ENCODE results near the gene TRIOBP.

The TRIOBP gene

GRCh38 chr22:37664249-37665101 lies 32.4 kb upstream of the TRIOBP start:
- DNase-seq (ENCODE audit: low read depth), result no peak

DNA sequence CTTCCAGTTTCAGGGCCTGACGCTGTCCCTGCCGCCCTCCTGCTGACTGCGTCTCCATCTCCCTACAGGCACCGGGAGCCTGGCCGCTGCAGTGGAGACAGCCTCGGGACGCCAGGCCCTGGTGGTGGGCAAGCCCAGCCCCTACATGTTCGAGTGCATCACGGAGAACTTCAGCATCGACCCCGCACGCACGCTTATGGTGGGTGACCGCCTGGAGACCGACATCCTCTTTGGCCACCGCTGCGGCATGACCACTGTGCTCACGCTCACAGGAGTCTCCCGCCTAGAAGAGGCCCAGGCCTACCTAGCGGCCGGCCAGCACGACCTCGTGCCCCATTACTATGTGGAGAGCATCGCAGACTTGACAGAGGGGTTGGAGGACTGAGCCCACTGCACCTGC lies 31.4 kb upstream of the TRIOBP start:
- no peak for DNase-seq (ENCODE audit: low read depth)

- no peak for DNase-seq (ENCODE audit: low read depth)
These were observed 27.3 kb upstream of the TRIOBP start for GRCh38 chr22:37669586-37669985.

- DNase-seq (ENCODE audit: low read depth), result no peak
These were observed 24.5 kb upstream of the TRIOBP start for GRCh38 chr22:37672206-37672919.

DNA sequence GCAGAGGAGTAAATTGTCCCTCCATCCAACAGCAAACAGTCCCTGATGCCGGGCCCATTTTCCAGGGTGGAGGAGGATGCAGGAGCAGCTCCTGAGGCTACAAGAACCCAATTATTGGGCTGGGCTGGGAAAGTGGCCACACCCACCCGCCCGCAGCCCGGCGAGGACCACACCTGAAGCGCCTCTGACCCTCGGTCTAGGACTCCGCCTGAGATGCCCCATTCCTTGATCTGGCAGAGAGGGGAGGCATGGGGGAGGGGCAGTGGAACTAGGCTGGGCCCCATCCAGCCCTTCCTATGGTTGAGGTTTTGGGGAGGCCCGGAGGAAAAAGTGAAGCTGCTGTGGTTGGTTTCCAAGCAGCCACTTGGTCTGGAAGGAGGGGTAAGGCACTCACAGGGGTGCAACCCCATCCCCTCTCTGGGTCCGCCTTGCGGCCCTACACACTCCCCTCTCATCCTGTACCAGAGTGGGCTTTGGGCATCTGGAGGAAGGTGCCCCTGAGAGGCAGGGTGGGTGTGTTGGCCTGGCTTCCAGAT lies 23.9 kb upstream of the TRIOBP start:
- DNase-seq (ENCODE audit: low read depth), result no peak

- DNase-seq (ENCODE audit: low read depth), result no peak
These were observed 22.6 kb upstream of the TRIOBP start for GRCh38 chr22:37674248-37674647.

GRCh38 chr22:37674951-37675929 lies 21.6 kb upstream of the TRIOBP start, which contains the start of gene LGALS1:
TSS of gene LGALS1 (plus strand) at chr22:37675636. CDS start at chr22:37675703, 67 bp downstream.
- DNase-seq (ENCODE audit: low read depth), result peak; percentile 96

DNA sequence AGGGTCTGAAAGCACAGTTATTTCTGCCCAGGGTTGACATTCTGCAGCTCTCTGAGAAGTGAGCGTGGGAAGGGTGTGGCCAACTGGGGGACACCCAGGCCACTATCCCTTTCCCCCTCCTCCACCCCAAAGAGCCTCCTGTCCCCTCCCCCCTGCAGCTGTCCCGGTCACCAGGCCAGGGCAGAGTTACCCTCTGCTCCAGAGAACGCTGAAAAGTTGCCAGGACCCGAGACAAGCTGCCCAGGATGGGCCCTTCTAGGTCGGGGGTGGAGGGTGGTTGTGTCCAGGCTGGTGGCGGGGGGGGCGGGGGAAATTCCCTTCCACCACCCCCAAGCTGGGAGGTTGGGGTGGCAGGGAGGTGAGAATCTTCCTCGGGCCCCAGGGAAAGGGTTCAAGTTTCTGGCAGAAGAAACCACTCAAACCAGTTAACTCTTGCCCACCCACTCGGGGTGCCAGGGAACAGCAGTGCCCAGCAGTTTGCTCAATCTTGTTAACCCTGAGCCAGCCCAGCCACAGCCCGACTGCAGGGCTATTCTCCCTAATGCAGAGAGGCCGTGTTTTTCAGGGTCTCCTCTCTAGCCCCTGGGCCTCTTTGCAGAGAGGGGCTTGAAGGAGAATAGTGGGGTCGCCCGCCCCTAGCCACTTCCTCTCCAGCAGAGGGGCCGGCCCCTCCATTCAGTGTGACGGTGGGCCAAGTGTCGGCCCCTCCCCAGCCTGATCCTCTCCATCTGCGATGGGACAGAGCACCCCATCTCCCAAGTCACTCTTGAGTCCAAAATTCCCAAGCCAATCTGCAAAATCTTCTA lies 20.7 kb upstream of the TRIOBP start:
- DNase-seq (ENCODE audit: low read depth), result no peak

DNA sequence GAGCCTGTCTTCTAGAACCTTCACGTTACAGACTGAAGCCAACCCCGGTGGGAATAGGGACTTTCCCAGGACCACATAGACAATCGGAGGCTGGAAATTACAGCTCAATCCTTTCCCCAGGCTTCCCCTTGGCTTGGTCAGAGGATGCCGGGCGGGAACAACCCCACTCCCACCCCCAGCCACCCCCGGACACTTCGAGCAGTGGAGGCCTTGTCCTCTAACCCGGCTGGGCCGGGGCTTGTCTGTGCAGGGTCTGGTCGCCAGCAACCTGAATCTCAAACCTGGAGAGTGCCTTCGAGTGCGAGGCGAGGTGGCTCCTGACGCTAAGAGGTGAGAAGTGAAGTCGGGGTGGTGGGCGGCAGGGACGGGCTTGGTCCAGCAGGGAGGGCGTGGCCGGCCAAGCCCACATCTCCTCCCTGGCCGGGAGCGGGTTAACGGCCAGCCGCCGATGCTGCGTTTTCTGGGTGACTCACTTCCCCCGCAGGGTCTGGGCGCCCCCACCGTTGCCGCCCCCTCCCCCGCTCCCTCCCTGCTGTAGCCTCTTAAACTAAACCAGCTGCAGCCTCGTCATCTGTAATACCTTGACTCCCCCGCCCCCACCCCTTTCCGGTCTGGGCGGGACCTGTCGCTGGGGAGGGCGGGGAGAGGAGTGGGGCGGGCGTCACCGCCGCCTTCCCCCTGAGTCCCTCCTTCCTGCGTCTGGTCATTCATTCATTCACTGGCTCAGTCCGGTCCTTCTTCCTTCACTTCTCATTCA lies 19.9 kb upstream of the TRIOBP start:
- DNase-seq (ENCODE audit: low read depth), result peak; percentile 92

GRCh38 chr22:37677493-37677974 lies 19.3 kb upstream of the TRIOBP start:
- DNase-seq (ENCODE audit: low read depth), result no peak

DNA sequence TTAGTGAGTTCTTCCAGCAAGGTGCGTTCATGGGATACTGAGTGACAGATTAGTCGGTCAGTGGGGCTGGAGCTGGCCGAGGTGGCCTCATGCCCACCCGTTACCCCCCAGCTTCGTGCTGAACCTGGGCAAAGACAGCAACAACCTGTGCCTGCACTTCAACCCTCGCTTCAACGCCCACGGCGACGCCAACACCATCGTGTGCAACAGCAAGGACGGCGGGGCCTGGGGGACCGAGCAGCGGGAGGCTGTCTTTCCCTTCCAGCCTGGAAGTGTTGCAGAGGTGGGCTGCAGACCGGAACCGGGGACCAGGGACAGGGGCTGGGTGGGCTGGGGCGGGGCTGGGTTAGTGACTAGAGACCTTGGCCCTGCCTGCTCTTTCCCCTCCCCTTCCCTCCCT lies 18.5 kb upstream of the TRIOBP start:
- DNase-seq (ENCODE audit: low read depth), result no peak

DNA sequence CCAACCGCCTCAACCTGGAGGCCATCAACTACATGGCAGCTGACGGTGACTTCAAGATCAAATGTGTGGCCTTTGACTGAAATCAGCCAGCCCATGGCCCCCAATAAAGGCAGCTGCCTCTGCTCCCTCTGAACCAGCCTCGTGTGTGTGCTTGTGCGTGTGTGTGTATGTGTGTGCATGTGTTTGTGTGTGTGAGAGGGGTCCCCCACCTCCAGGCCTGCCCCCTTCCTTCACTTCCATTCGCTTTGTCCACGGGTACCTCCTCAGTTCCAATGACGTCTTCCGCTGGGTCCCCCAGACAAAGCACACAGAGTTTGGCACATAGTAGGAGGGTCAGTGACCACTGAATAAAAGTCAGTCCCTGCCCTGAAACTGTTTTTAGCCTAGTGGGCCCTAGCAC lies 17.2 kb upstream of the TRIOBP start:
- DNase-seq (ENCODE audit: low read depth), result no peak

DNA sequence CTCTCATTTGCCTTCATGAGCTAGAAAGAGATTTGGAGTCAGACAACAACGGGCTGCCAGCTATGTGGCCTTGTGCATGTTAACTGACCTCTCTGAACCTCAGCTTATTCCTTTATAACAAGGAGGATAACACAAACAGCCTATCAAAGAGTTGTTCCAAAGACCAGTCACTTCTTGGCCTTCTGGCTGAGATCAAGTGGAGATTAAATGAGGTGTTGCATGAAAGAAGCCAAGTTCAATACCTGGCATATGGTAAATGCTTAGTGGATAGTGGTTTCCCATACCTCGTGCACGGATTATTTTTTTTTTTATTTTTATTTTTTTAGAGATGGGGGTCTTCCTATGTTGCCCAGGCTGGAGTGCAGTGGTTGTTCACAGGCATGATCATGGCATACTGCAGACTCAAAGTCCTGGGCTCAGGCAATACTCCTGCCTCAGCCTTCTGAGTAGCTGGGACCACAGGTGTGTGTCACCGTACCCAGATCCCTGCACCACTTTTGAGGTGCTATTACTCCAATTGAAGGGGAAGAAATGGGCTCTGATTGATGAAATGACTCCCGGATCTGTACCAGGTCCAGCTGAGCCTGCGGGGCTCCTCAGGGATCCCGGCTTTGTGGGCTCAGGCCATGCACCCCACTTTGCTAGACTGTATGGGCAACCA lies 16.5 kb upstream of the TRIOBP start:
- DNase-seq (ENCODE audit: low read depth), result no peak

DNA sequence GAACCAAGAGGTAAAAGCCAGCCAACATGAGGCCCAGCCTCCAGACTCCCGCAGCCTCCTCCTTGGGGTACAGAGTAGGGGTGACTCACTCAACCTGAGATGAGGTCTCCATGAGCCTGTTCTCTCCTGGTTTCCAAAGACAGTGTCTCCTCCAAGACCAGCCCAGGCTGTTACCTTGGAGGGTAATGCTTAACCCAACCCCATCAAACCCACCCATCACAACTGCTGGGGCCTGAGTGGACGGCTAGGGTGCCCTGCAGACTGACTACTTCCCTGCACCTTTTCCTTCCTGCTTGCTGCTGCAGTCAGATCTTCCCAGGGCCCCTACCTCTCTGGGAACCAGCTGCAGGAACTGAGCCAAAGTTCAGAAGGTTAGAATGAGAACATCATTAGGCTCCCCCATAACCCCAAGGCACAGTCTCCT lies 15.8 kb upstream of the TRIOBP start:
- no peak for DNase-seq (ENCODE audit: low read depth)

DNA sequence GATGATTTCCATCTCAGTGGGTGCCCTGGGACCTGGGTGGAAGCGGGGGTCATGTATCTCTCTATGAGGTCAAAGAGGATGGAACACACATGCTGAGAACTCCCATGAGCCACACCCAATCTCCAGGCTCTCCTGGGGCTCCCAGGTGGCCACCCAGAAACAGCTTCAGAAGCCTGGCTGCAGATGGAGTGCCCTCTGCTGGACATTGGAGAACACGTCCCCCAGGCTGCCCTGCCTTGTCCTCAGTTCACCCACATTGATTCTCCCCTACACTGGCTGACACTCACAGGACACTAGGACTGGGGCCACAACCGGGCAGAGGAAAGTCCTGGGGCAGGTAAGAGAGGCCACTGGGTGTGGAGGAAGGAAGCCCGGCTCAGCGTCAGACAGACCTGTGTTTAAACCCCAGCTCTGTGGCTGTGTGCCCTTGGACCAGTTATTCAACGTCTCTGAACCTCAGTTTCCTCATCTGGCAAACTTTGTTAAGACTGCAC lies 15.2 kb upstream of the TRIOBP start:
- no peak for DNase-seq (ENCODE audit: low read depth)

DNA sequence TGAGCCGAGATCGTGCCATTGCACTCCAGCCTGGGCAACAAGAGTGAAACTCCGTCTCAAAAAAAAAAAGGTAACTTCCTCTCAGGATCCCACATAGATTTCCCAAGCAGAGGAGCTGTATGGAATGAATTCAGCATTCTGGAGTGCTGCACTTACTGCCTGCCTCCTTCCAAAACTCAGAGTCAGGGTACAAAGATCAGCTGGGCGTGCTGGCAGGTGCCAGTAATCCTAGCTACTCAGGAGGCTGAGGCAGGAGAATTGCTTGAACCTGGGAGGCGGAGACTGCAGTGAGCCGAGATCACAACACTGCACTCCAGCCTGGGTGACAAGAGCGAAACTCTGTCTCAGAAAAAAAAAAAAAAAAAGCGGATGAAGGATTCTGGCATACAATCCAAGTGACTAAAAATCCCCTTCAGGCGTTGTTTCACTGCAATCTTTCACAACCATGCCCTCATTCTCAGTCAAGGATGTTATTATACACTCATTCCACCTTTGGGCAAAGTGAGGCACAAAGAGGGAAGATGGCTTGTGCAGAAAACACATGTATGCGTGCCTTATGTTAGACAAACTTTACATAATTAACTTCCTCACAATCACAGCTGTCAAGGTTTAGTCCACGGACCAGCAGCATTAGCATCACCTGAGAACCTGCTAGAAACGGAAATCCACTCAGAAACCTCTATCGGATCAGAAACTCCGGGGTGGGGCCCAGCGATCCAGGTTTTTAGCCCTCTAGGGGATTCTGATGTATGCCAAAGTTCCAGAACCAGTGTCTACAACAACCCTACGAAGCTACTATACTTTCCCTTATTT lies 11.8 kb upstream of the TRIOBP start:
- no peak for DNase-seq (ENCODE audit: low read depth)

GRCh38 chr22:37686002-37686982 lies 10.6 kb upstream of the TRIOBP start, which contains the start of gene NOL12:
TSS of gene NOL12 (plus strand) at chr22:37686343. CDS start at chr22:37686393, 50 bp downstream.
- DNase-seq (ENCODE audit: low read depth), result peak; percentile 73
